HEK293 (cell line): Measurements from ENCODE around the gene NFATC3.

ENCODE experiments used
- CTCF ChIA-PET: fragments of 350-600 bp; formaldehyde crosslinking; extraction: SDS; loops from one replicate; lab custom pipeline; 2021; ENCODE audit warnings: antibody characterized with exemption; lab: Yijun Ruan, JAX
- POLR2A ChIA-PET: fragments of 300-600 bp; formaldehyde crosslinking; extraction: SDS; loops from one replicate; lab custom pipeline; 2020; ENCODE audit warnings: antibody characterized with exemption, inconsistent platforms; lab: Yijun Ruan, JAX
- H3K27ac ChIP-seq: fragments of 200-500 bp; sonication (Bioruptor generic); 2 replicates; pipeline ENCODE4 v1.5.1; 2014; ENCODE audit warnings: low read depth, low read length, control low read depth, inconsistent platforms; ENCODE audit errors: extremely low read depth
- H3K36me3 ChIP-seq, 2 experiments: fragments of 200-500 bp in 1 of 2; sonication (Bioruptor generic) in 1 of 2; 1 replicate in 1 of 2; 2 replicates in 1 of 2; pipeline ENCODE4 v1.5.1; 2014 to 2017; ENCODE audit warnings: inconsistent platforms in 2 of 2, low read length in 2 of 2; ENCODE audit not compliant: control insufficient read depth in 2 of 2, insufficient read depth in 1 of 2
- H3K4me1 ChIP-seq: fragments of 200-500 bp; sonication (Bioruptor generic); 2 replicates; pipeline ENCODE4 v1.5.1; 2014; ENCODE audit warnings: mild to moderate bottlenecking, low read length, inconsistent platforms; ENCODE audit not compliant: control insufficient read depth, insufficient read depth
- H3K4me3 ChIP-seq: 2 replicates; pipeline ENCODE4 v1.5.1; 2011; ENCODE audit warnings: low read depth, mild to moderate bottlenecking, control low read depth, low read length, moderate library complexity
- H3K9me3 ChIP-seq: fragments of 200-500 bp; sonication (Bioruptor generic); 2 replicates; pipeline ENCODE4 v1.5.1; 2014; ENCODE audit warnings: low read depth, low read length, inconsistent platforms; ENCODE audit not compliant: control insufficient read depth, insufficient read depth
- ZNF335 ChIP-seq: fragments of 450-650 bp; formaldehyde crosslinking; conservative IDR thresholded peaks from 2 replicates; pipeline ENCODE4 v1.5.1; 2016; ENCODE audit warnings: missing biosample characterization, missing genetic modification characterization
- ZNF350 ChIP-seq: fragments of 450-650 bp; formaldehyde crosslinking; IDR thresholded peaks from 2 replicates; pipeline ENCODE4 v1.5.0; 2017; ENCODE audit warnings: missing biosample characterization, mild to moderate bottlenecking, missing genetic modification characterization
- ZNF416 ChIP-seq: fragments of 450-650 bp; formaldehyde crosslinking; IDR thresholded peaks from 2 replicates; pipeline ENCODE4 v1.5.1; 2016; ENCODE audit warnings: missing biosample characterization, missing genetic modification characterization
- ZNF768 ChIP-seq: fragments of 450-650 bp; formaldehyde crosslinking; IDR thresholded peaks from 2 replicates; pipeline ENCODE4 v1.5.1; 2018; ENCODE audit warnings: missing biosample characterization, mild to moderate bottlenecking, missing genetic modification characterization
- ZXDB ChIP-seq: fragments of 450-650 bp; formaldehyde crosslinking; IDR thresholded peaks from 2 replicates; pipeline ENCODE4 v1.5.1; 2016; ENCODE audit warnings: missing biosample characterization, missing genetic modification characterization
- TF ChIP-seq, protein P1 (sequence below): fragments of 450-650 bp; formaldehyde crosslinking; IDR thresholded peaks from 2 replicates; pipeline ENCODE4 v1.5.1; 2016; ENCODE audit warnings: missing biosample characterization, missing genetic modification characterization
- TF ChIP-seq, protein P2 (sequence below): fragments of 450-650 bp; formaldehyde crosslinking; IDR thresholded peaks from 2 replicates; pipeline ENCODE4 v1.5.1; 2017; ENCODE audit warnings: missing biosample characterization, missing genetic modification characterization
- TF ChIP-seq, protein P3 (sequence below): fragments of 450-650 bp; formaldehyde crosslinking; IDR thresholded peaks from 2 replicates; pipeline ENCODE4 v1.5.1; 2017; ENCODE audit warnings: missing biosample characterization, missing genetic modification characterization
- TF ChIP-seq, protein P4 (sequence below): fragments of 450-650 bp; formaldehyde crosslinking; IDR thresholded peaks from 2 replicates; pipeline ENCODE4 v1.5.1; 2016; ENCODE audit warnings: missing biosample characterization, missing genetic modification characterization
- TF ChIP-seq, protein P5 (sequence below): fragments of 450-650 bp; formaldehyde crosslinking; IDR thresholded peaks from 2 replicates; pipeline ENCODE4 v1.5.1; 2016; ENCODE audit warnings: missing biosample characterization, missing genetic modification characterization, low read depth

NFATC3 gene

DNA sequence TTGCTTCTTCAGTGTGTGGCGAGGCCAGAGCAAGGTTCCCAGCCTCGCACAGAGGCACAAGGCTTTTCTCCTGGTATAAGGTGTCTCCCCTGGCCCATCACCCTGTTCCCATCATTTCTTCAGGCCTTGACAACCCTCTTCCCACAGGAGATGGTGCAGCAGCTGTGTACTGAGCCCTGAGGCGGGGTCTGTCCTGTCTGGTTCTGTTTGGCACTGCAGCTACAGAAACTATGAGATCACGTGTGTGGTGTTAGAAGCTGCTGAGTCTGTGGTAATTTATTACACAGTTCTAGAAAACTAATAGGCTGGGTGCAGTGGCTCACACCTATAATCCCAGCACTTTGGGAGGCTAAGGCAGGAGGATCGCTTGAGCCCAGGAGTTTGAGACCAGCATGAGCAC lies 167.2 kb downstream of the NFATC3 start (continued):
- TF ChIP-seq, protein P1, sequence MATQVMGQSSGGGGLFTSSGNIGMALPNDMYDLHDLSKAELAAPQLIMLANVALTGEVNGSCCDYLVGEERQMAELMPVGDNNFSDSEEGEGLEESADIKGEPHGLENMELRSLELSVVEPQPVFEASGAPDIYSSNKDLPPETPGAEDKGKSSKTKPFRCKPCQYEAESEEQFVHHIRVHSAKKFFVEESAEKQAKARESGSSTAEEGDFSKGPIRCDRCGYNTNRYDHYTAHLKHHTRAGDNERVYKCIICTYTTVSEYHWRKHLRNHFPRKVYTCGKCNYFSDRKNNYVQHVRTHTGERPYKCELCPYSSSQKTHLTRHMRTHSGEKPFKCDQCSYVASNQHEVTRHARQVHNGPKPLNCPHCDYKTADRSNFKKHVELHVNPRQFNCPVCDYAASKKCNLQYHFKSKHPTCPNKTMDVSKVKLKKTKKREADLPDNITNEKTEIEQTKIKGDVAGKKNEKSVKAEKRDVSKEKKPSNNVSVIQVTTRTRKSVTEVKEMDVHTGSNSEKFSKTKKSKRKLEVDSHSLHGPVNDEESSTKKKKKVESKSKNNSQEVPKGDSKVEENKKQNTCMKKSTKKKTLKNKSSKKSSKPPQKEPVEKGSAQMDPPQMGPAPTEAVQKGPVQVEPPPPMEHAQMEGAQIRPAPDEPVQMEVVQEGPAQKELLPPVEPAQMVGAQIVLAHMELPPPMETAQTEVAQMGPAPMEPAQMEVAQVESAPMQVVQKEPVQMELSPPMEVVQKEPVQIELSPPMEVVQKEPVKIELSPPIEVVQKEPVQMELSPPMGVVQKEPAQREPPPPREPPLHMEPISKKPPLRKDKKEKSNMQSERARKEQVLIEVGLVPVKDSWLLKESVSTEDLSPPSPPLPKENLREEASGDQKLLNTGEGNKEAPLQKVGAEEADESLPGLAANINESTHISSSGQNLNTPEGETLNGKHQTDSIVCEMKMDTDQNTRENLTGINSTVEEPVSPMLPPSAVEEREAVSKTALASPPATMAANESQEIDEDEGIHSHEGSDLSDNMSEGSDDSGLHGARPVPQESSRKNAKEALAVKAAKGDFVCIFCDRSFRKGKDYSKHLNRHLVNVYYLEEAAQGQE = no peak
- no peak for TF ChIP-seq ZNF335 (tag by site-specific recombination)
- TF ChIP-seq, protein P2, sequence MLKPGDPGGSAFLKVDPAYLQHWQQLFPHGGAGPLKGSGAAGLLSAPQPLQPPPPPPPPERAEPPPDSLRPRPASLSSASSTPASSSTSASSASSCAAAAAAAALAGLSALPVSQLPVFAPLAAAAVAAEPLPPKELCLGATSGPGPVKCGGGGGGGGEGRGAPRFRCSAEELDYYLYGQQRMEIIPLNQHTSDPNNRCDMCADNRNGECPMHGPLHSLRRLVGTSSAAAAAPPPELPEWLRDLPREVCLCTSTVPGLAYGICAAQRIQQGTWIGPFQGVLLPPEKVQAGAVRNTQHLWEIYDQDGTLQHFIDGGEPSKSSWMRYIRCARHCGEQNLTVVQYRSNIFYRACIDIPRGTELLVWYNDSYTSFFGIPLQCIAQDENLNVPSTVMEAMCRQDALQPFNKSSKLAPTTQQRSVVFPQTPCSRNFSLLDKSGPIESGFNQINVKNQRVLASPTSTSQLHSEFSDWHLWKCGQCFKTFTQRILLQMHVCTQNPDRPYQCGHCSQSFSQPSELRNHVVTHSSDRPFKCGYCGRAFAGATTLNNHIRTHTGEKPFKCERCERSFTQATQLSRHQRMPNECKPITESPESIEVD = no peak
- TF ChIP-seq ZNF350 (tag by site-specific recombination) = no peak
- TF ChIP-seq, all 188 proteins: peak for 0

DNA sequence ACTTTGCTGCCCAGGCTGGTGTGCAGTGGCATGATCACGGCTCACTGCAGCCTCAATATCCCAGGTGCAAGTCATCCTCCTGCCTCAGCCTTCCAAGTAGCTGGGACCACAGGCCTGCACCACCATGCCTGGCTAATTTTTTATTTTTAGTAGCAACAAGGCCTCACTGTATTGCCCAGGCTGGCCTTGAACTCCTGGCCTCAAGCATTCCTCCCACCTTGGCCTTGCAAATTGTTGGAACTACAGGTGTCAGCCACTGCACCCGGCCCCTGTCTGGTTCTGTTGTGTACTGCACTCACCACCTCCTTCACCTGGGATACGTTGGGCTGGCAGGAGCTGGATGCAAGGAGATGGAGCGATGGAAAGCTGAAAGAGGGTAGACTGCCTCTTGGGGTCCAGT lies 168.6 kb downstream of the NFATC3 start:
- no peaks in the 10 kb centered on the region for H3K4me1 ChIP-seq
- no peaks in the 10 kb centered on the region for H3K9me3 ChIP-seq
- CTCF ChIA-PET = interaction anchor here (2.2 kb wide), 1 partner anchor 10 kb away, joined by 13 read pairs; the partner anchor contains the start of gene SLC7A6
- no peak overlapping the region for H3K27ac ChIP-seq
- POLR2A ChIA-PET = no interaction called here
- H3K36me3 ChIP-seq = peaks cover 0 to 64% of the 10 kb centered on the region in 2 experiments; a peak in 2 of 3 replicates
- TF ChIP-seq ZNF416 (tag by site-specific recombination) = no peak
- TF ChIP-seq ZXDB (tag by site-specific recombination) = no peak
- TF ChIP-seq, protein P3, sequence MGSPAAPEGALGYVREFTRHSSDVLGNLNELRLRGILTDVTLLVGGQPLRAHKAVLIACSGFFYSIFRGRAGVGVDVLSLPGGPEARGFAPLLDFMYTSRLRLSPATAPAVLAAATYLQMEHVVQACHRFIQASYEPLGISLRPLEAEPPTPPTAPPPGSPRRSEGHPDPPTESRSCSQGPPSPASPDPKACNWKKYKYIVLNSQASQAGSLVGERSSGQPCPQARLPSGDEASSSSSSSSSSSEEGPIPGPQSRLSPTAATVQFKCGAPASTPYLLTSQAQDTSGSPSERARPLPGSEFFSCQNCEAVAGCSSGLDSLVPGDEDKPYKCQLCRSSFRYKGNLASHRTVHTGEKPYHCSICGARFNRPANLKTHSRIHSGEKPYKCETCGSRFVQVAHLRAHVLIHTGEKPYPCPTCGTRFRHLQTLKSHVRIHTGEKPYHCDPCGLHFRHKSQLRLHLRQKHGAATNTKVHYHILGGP (tag by site-specific recombination) = no peak
- TF ChIP-seq, protein P4, sequence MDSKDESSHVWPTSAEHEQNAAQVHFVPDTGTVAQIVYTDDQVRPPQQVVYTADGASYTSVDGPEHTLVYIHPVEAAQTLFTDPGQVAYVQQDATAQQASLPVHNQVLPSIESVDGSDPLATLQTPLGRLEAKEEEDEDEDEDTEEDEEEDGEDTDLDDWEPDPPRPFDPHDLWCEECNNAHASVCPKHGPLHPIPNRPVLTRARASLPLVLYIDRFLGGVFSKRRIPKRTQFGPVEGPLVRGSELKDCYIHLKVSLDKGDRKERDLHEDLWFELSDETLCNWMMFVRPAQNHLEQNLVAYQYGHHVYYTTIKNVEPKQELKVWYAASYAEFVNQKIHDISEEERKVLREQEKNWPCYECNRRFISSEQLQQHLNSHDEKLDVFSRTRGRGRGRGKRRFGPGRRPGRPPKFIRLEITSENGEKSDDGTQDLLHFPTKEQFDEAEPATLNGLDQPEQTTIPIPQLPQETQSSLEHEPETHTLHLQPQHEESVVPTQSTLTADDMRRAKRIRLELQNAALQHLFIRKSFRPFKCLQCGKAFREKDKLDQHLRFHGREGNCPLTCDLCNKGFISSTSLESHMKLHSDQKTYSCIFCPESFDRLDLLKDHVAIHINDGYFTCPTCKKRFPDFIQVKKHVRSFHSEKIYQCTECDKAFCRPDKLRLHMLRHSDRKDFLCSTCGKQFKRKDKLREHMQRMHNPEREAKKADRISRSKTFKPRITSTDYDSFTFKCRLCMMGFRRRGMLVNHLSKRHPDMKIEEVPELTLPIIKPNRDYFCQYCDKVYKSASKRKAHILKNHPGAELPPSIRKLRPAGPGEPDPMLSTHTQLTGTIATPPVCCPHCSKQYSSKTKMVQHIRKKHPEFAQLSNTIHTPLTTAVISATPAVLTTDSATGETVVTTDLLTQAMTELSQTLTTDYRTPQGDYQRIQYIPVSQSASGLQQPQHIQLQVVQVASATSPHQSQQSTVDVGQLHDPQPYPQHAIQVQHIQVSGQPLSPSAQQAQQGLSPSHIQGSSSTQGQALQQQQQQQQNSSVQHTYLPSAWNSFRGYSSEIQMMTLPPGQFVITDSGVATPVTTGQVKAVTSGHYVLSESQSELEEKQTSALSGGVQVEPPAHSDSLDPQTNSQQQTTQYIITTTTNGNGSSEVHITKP (tag by site-specific recombination) = no peak
- TF ChIP-seq, protein P5, sequence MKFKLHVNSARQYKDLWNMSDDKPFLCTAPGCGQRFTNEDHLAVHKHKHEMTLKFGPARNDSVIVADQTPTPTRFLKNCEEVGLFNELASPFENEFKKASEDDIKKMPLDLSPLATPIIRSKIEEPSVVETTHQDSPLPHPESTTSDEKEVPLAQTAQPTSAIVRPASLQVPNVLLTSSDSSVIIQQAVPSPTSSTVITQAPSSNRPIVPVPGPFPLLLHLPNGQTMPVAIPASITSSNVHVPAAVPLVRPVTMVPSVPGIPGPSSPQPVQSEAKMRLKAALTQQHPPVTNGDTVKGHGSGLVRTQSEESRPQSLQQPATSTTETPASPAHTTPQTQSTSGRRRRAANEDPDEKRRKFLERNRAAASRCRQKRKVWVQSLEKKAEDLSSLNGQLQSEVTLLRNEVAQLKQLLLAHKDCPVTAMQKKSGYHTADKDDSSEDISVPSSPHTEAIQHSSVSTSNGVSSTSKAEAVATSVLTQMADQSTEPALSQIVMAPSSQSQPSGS (tag by site-specific recombination) = no peak
- H3K4me3 ChIP-seq = no peak overlapping the region

DNA sequence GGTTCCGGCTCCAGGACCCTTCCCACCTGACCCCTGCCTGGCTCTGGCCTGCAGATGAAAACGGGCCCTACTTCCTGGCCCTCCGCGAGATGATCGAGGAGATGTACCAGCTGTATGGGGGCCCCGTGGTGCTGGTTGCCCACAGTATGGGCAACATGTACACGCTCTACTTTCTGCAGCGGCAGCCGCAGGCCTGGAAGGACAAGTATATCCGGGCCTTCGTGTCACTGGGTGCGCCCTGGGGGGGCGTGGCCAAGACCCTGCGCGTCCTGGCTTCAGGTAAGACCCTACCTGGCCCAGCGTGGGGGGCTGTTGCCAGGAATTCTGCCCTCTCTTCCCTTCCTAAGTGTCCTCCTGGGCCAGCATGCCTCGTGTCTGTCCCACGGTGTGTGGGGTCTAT lies 170.5 kb downstream of the NFATC3 start:
- ChIA-PET CTCF (interaction anchor here (2.2 kb wide), 1 partner anchor 8 kb away, joined by 13 read pairs; the partner anchor contains the start of gene SLC7A6), POLR2A (no interaction called here)
- Histone ChIP-seq H3K4me1 (no peaks in the 10 kb centered on the region), H3K9me3 (no peaks in the 10 kb centered on the region), H3K27ac (no peak overlapping the region), H3K36me3 (peaks cover 0 to 66% of the 10 kb centered on the region in 2 experiments; a peak in 2 of 3 replicates), H3K4me3 (no peak overlapping the region)
- TF ChIP-seq ZNF768 = no peak
